Motor neuron (in vitro differentiated cells): ENCODE data around the gene MDH2. TPM values are rescaled to one million over a fixed set of nuclear protein-coding genes. Genes with fewer than 3 reads are reported as not detected.
"Not testable (repeated sequence)": the region's sequence is repeated elsewhere in the genome, so short reads cannot be mapped to it uniquely, and the experiment has no call there.

Experiments used
- ATAC-seq, 8 experiments: fragments of 200-7000 bp; cut with Tn5 transposase; replicated peaks in 6 of 8; 2 replicates each; pipeline ENCODE4 v1.8.0; 2021; ENCODE audit warnings: mild to moderate bottlenecking in 8 of 8, moderate library complexity in 8 of 8
- H3K27ac ChIP-seq, 2 donors: fragments of 250-450 bp; sonication (Bioruptor Pico); 2 replicates each; pipeline ENCODE4 v1.9.0; 2021; ENCODE audit warnings: antibody characterized with exemption in 2 of 2, mild to moderate bottlenecking in 2 of 2, moderate library complexity in 1 of 2
- H3K4me1 ChIP-seq, 2 donors: fragments of 250-450 bp; sonication (Bioruptor Pico); replicated peaks in 1 of 2; 2 replicates each; pipeline ENCODE4 v1.6.1; 2021; ENCODE audit warnings: antibody characterized with exemption in 2 of 2, mild to moderate bottlenecking in 2 of 2, moderate library complexity in 1 of 2
- H3K4me3 ChIP-seq, 5 donors: fragments of 250-450 bp; sonication (Bioruptor Pico); 2 replicates each; pipeline ENCODE4 v1.9.0; 2021; ENCODE audit warnings: antibody characterized with exemption in 5 of 5, mild to moderate bottlenecking in 5 of 5, moderate library complexity in 4 of 5
- WGBS, 10 experiments: fragments of 450-650 bp; shearing (Covaris generic); methylation state at CpG; one replicate each; pipeline ENCODE4 v1.0.0; 2022; 5-methylcytosine and 5-hydroxymethylcytosine counted together
- in situ Hi-C, 9 experiments: fragments of 400-800 bp; cut with MboI; loops; one replicate each; pipeline ENCODE4 v1.15.0; 2021; ENCODE audit warnings: low sequenced_read_pairs in 9 of 9, low pct_unique_long_range_greater_than_20kb in 2 of 9; ENCODE audit not compliant: unreplicated experiment in 9 of 9
- total RNA-seq, 8 experiments: library from RNA; unstranded; fragments of 300-600 nt; gene quantifications; 2 replicates each; pipeline versions ENCODE4 v1.2.3 to v1.2.4, GENCODE V29; 2022

Gene MDH2
- total RNA-seq, 8 experiments from 2014 or later, result 98.4 to 223 (median 131) TPM

GRCh38 chr7:76113042-76113630 is 65.2 kb downstream of the MDH2 start:
- H3K4me1 ChIP-seq, in situ Hi-C loops, ATAC-seq, H3K4me3 ChIP-seq, H3K27ac ChIP-seq: not testable (repeated sequence)
- WGBS, 10 experiments, result 59 to 96% (median 83%) methylated on average over 1 to 8 of the region's 9 CpGs; no CpG with 5 or more reads in 3 of the 10 experiments

- ATAC-seq, H3K4me1 ChIP-seq, H3K27ac ChIP-seq, in situ Hi-C loops, H3K4me3 ChIP-seq: not testable (repeated sequence)
- WGBS, 10 experiments, result no CpG with 5 or more reads among the region's 1 CpG
Observed at GRCh38 chr7:76114742-76115141, 66.8 kb downstream of the MDH2 start.

Other genes starting within 250 kb of the MDH2 start
- gene CCL24, start 234.3 kb upstream of the MDH2 start, total RNA-seq, result not detected
- gene RHBDD2, start 169.1 kb upstream of the MDH2 start, total RNA-seq, result 100 to 1,000 TPM in 2 of 8 experiments, 10 to 100 TPM in 6; 44.1 to 157 (median 73.2) TPM
- gene POR, start 133.0 kb upstream of the MDH2 start, total RNA-seq, result 100 to 1,000 TPM in 1 of 8 experiments, 10 to 100 TPM in 7; 52.9 to 105 (median 66.2) TPM
- gene TMEM120A, start 53.5 kb upstream of the MDH2 start, total RNA-seq, result 10 to 100 TPM; 17.6 to 29.8 (median 22.3) TPM
- gene STYXL1, start 106 bp upstream of the MDH2 start, total RNA-seq, result 10 to 100 TPM; 33.3 to 63.4 (median 42.4) TPM
- 10 to 100 TPM in 4 of 8 experiments, 1 to 10 TPM in 3, under 1 TPM in 1; 0.92 to 16.1 (median 10.3) TPM for gene SRRM3, start 153.8 kb downstream of the MDH2 start, total RNA-seq